HG02623 (cell line): ENCODE data around the gene ARL3.
"Not testable (repeated sequence)": the region's sequence is repeated elsewhere in the genome, so short reads cannot be mapped to it uniquely, and the experiment has no call there.

Experiments used
- ATAC-seq: cut with Tn5 transposase; IDR thresholded peaks from one replicate; pipeline ENCODE4 v1.9.1; 2021; ENCODE audit warnings: moderate library complexity; ENCODE audit not compliant: unreplicated experiment

Gene ARL3, protein sequence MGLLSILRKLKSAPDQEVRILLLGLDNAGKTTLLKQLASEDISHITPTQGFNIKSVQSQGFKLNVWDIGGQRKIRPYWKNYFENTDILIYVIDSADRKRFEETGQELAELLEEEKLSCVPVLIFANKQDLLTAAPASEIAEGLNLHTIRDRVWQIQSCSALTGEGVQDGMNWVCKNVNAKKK

DNA sequence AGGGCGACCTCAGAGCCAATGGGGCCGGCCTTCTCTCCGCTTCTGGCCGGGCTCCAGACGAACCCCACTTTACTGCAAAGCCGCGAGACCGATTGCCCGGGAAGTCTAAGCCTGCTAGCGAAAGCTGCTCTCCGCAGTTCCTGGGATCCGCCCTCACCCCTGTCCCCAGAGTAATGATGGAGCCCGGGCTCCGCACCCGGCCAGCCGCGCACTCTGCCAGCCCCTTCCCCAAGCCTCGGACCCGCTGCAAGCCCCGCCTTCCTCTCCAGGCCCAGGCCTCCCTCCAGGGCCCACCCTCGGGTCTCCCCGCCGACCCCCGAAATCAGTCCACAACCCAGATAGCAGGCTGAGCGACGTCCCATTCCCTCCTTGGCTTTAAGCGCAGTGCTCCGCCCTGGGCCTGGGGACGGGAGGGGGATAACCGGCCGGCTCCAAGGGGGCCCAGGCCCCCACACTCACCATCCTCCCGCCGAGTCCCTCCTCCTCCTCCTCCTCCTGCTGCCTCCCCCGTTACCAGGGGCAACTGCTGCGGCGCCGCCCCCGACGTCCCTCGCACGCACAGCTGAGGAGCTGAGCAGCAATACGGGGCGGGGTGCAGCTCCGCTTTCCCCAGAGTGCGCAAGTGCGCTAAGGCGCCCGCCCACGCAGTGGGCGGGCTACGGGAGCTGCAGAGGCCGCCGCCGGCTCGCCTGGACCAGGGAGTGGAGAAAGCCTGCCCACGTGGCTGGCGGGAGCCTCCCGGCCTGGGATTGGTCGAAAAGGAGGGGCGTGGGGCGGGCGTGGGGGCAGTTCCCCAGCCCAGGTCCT, at the start of gene ARL3:
ARL3 (minus strand) TSS at position 584 of the 807 bp plus-strand sequence; CDS start at position 462, 122 bp downstream.
- ATAC-seq, result peak; percentile 74

DNA sequence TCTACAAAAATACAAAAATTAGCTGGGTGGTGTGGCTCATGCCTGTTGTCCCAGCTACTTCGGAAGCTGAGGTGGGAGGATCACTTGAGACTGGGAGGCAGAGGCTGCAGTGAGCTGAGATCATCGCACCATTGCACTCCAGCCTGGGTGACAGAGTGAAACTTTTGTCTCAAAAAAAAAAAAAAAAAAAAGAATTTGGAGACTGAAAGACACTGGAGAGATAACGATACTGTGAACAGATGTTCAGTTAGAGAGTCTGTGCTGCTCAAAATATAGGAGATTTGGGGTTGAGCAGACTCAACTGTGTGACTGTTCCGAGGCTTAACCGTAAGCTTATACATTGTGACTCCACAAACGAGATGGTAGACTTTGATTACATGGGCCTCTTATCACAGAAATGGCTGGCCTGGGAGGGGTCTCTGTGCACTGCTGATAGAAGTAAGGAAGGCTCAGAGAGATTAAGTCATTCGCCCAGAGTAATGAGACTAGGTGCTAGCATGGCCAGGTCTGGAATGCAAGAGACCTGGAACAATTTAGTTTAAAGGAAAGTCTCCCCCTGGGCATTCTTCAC, 48.9 kb upstream of the ARL3 start:
- ATAC-seq, result no peak

DNA sequence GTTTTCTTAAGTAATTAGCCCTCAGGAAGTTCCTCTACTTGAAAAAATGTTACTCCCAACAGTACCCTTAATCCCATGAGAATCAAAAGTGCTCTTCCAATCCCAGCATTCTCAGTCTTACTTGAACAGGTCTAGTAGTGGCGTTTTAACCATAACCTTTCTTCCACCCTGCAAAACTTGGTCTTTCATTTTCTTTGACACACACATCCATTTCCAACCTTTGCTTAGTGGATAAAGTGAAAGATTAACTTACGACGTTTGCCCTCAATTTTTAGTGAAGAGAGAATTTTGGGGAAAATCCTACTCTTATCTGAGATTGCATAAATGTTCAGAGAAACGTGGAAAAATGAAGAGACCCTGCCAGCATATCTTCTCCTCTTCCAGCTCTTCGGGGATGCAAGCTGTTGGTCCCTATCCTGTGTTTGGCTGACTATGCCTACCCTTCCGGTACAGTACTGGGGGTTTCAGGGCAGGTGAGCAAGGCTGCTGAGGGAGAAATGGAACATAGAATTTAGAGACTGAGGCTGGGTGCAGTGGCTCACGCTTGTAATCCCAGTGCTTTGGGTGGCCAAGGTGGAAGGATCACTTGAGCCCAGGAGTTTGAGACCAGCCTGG, 48.3 kb upstream of the ARL3 start:
- ATAC-seq, result no peak

DNA sequence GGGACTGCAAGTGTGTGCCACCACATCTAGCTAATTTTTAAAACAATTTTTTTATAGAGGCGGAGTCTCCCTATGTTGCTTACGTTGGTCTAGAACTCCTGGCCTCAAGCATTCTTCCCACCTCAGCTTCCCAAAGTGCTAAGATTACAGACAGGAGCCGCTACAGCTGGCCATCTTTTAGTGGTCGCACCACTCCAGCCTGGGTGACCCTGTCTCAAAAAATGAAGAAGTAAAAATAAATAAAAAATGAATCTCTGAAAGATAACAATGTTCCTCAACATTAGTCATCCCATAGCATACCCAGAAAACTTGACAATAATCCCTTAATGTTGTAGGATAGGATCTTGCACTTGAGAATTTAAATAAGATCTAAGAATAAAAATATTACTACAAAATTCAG, 47.8 kb upstream of the ARL3 start:
- no peak for ATAC-seq

DNA sequence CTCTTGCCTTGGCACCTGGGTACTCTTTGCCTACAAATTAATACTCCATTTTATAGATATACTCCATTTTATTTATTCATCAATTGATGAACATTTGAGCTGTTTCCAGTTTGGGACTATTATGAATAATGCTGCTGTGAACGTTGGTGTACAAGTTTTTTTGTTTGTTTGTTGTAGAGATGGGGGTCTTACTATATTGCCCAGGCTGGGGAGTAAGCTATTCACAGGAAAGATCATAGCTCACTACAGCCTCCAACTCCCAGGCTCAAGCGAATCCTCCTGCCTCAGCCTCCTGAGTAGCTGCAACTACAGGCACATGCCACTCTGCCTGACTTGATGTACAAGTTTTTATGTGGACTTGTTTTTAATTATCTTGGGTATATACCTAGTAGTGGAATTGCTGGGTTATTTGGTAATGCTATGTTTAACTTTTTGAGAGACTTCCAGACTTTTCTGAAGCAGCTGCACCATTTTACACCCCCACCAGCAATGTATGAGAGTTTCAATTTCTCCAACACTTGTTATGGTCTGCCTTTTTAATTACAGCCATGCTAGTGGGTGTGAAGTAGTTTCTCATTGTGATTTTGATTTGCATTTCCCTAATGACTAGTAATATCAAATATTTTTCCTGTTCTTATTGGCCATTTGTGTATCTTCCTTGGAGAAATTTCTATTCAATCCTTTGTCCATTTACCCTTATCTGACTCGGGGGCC, 45.5 kb upstream of the ARL3 start:
- ATAC-seq, result no peak

DNA sequence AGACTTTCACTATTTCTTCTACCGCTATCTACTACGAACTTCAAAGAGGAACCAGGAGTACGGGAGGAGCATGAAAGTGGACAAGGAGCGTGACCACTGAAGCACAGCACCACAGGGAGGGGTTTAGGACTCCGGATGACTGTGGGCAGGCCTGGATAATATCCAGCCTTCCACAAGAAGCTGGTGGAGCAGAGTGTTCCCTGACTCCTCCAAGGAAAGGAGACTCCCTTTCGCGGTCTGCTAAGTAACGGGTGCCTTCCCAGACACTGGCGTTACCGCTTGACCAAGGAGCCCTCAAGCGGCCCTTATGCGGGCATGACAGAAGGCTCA, 44.7 kb upstream of the ARL3 start:
- not testable (repeated sequence) for ATAC-seq

DNA sequence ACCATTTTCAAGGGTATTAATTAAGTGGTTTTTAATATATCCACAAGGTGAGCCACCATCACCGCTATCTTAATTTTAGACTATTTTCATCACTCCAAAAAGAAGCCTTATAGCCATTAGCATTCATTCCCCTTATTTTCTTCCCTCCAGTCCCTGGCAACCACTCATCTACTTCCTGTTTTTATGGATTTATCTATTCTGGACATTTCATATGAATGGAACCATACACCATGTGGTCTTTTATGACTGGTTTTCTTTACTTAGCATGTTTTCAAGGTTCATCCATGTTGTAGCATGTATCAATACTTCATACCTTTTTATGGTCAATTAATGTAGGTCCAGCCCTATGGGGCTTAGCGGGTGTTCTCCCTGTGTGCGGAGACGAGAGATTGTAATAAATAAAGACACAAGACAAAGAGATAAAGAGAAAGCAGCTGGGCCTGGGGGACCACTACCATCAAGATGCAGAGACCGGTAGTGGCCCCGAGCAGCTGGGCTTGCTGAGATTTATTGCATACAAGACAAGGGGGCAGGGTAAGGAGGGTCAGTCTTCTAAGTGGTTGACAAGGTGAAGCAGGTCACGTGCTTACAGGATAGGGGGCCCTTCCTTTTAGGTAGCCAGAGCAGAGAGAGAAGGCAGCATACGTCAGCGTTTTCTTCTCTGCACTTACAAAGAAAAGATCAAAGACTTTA, 44.2 kb upstream of the ARL3 start:
- ATAC-seq, result no peak

DNA sequence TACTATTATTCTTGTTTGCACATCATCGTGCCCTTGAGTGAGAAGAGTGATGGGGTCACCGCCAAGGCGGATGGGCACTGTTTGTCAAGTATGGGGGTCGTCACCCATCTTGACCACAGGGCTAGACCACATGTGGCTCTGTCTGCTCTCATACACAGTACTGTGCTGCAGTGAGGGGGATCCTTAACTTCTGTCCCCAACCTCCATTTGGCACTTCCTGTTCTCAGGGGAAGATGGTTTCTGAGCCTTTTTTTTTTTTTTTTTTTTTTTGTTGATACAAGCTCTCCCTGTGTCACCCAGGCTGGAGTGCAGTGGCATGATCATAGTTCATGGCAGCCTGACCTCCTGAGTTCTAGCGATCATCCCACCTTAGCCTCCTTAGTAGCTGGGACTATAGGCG, 43.1 kb upstream of the ARL3 start:
- no peak for ATAC-seq

DNA sequence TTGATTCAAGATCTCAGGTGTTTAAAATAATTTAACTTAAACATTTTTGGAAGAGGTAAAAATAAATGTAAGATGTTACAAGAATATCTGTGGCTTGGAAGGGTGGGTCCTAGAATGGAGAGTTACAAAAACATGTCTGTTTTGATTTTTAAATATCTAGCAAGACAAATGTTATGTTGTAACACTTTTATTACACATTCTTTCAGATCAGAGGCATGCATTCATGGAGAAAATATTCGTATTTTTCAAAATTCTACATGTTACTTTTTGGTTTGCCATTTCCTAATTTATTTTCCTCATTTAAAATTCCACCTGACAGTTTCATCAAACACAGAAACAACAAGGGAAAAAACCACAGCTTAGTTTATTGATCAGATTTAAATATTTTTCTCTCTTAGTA, 39.5 kb upstream of the ARL3 start:
- no peak for ATAC-seq

DNA sequence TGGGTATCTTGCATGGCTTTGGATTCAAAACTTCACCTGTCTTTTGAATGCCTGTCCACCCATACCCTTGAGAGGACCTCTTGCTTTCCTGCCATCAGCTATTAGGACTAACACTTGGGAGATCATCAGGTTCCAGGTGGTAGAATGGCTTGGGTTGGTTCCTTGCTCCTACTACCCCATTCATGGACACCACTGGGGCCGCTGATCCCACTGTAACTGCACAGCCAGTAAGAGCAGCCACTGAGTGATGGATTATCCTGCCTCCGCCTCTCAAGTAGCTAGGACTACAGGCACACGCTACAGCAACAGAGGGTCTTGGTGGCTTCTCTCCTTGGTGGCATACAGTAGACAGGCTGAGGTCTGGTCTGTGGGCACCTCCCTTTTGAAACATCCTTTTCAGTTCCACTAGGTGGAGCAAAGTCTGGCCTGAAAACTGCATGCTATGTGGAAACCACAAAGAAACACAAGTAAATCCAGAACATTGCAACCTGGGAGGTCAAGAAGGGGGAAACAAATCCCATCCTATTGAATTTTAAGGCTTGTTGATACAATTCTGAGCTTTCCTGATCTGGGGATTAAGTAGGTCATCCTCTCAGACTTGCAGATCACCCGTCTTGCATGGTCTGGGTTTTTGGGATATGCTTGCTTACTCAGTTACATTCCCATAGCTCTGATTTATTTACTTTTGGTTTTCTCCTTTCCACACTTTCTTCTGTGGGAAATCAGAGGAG, 38.9 kb upstream of the ARL3 start:
- ATAC-seq, result no peak

DNA sequence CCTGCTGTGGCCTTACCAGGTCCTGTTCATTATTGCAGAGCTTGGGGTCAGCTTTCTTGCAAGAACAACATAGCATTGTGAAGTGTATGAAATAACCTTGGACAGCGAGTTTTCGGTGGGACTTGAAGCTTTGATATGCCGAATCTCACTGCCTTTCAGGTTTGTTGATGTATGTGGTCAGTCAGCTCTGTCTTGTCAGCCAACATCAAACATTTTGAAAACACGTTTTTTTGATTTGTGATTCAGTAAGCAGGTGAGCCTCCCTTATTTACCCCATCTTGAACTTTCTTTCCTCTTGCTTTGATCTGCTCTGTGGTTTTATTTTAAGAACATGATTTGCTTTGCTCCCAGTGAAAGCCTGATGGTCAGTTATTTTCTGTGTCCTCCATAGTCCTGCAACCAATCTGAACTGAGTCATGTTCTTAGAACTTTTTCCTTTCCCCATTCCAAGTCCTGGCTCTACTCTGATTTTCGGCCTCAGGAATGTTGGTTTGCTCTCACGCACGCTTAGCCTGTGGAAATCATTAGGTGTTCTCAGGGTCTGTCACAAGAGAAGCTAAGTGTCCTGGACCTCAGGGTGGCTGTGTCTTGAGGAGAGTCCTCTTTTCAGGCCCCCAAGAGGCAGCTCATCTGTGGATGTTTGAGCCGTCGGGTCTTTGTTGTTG, 38.2 kb upstream of the ARL3 start:
- no peak for ATAC-seq

DNA sequence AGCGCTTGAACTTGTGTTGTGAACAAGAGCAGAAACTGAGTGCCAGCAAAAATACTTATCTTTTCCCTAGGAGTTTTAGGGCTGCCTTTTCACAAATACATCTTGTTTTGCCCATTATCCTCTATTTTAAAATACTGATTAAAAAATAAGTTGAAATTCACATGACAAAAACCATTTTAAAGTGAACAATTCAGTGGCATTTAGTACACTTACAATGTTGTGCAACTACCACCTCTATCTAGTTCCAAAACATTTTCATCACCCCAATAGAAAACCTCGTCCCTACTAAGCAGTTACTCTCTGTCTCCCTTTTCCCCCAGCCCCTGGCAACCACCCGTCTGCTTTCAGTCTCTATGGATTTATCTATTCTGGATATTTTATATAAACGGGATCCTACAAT, 31.0 kb upstream of the ARL3 start:
- ATAC-seq, result no peak

DNA sequence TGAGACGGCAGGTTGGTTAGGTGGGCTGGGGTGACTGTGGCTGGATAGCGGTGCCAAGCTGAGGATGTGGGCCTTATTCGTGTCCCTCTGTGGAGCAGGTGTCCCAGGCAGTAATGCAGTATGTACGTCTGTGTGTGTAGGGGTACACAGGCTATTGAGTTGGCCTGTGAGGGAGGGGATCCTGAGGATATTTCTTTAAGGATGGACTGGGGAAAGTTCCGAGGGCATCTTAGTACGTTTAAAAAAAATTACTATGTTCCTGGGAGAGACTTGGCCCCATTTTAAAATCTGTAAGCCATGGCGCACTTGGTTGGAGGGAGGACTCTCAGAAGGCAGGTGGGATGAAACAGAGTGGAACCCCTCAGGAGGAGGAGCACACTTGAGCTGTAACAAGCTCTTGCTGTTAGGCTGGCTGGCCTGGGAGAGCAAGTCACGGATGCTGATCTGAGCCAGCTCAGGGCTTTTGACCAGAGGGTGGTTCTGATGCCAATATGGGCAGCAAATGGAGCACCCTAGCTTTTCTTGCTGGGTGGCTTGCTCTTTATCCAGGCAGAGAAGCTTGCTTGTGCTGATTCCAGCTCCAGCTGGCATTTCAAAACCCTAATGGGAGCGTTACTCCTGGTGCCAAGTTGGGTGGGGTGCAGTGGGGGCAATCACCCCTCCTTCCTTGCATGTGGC, 30.3 kb upstream of the ARL3 start:
- ATAC-seq, result no peak

DNA sequence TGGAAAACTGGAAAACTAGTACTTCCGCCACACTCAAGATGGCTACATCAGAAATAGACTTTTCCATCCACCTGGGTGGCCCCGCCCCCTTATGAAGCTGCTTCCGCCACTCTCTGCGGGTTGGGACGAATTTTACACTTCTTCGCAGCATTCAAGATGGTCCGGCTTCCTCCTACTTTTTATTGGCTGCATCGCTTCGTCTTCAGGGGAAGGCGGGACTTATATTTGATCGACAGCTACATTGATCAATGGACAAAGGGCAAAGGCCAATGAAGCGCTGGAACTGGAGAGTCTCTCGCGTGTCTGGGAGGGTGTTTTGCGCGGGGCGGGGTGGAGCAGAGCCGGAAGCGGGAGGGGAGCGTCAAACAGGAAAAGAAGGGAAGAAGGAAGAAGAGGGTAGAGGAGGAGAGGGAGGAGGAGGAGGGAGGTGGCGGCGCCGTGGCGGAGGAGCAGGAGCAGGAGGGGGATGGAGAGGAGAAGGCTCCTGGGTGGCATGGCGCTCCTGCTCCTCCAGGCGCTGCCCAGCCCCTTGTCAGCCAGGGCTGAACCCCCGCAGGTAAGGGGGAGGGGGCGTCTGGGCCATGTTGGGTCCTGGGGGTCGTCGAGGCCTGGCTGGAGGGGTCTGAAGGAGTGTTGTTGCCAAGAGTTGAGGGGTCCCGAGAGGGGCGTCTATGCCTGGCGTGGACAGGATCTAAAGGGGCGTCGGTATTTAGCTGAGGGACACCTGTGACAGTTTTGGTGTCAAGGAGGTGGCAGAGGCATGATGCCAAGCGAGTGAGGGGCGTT, 29.6 kb upstream of the ARL3 start, which contains the start of gene WBP1L:
WBP1L (plus strand) TSS at position 361 of the 786 bp plus-strand sequence; CDS start at position 467, 106 bp downstream.
- ATAC-seq, result peak; percentile 93

DNA sequence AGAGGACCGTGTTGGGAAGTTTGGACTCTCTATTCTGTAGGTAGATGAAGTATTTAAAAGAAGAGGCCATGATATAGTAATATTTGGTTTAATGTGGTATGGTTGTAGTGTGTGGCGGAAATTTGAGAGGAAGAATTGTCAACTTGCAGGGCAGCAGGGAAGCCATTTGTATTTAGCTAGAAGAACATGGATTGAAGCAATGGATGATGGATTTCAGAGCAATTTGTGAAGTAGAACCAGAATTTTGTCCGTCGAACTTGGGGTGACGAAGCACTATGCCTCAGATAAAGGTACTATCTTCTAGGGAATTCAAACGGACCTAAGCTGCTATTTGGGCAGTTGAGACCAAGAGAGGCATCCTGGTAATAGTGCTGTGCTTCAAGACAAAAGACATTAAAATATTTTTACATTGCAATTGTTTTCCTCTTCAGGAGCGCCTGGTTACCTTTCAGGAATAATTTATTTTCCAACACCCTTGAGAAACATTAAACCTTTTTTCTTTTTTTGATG, 28.9 kb upstream of the ARL3 start:
- ATAC-seq, result no peak

DNA sequence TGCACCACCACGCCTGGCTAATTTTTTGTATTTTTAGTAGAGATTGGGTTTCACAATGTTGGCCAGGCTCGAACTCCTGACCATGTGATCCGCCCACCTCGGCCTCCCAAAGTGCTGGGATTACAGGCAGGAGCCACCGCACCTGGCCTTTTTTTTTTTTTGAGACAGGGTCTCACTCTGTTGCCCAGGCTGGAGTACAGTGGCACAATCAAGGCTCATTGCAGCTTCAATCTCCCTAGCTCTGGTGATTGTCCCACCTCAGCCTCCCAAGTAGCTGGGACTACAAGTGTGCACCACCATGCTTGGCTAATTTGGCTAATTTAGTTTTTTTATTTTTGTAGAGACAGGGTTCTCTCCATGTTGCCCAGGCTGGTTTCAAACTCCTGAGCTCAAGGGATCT, 28.1 kb upstream of the ARL3 start:
- ATAC-seq, result not testable (repeated sequence)

DNA sequence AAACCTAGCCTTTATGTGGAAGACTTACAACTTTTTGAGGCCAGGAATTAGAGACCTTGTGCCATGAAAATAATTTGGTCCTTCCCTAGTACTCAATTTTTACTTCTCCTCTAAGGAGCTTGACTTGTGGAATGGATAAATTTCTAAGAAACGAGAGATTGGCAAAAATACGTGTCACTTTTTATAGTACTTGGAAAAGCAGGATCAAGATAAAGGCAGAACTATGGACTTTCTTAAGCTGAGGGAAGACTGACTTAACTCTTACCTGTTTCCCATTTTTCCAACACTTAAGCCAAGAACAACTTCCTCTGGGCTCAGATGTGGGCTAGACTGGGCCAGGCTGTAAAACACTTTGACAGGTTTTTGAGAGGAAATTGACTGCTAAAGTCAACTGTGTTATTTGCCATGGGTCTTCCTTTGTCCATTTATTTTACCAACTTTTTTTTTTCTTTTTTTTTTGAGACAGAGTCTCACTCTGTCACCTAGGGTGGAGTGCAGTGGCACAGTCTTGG, 27.6 kb upstream of the ARL3 start:
- no peak for ATAC-seq

DNA sequence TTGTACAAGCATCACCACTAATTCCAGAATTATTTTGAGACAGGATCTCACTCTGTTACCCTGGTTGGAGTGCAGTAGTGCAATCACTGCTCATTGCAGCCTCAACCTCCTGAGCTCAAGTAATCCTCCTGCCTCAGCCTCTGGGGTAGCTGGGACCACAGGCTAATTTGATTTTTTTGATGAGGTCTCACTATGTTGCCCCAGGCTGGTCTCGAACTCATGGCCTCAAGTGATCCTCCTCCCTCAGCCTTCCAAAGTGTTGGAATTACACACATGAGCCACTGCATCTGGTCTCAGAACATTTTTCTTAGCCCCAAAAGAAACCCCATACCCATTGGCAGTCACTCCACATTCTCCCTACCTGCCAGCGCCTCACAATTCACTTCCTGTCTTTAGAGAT, 26.0 kb upstream of the ARL3 start:
- ATAC-seq, result no peak
